ENCODE measurements around the gene KPNA4.
"Not testable (repeated sequence)": the region's sequence is repeated elsewhere in the genome, so short reads cannot be mapped to it uniquely, and the experiment has no call there.

KPNA4 gene

GRCh38 chr3:160486459-160486869 lies 78.9 kb downstream of the KPNA4 start:
- no peak for DNase-seq (ENCODE audit: low read depth in 2 of 2)

GRCh38 chr3:160482796-160483195 lies 82.6 kb downstream of the KPNA4 start:
- no peak for DNase-seq (ENCODE audit: low read depth in 2 of 2)

- DNase-seq (ENCODE audit: low read depth in 2 of 2) = no peak
These were observed 83.5 kb downstream of the KPNA4 start for GRCh38 chr3:160481856-160482255.

- DNase-seq (ENCODE audit: low read depth in 2 of 2) = no peak
These were observed 84.4 kb downstream of the KPNA4 start for GRCh38 chr3:160480931-160481330.

GRCh38 chr3:160479376-160479775 lies 86.0 kb downstream of the KPNA4 start:
- DNase-seq (ENCODE audit: low read depth in 2 of 2) = no peak

GRCh38 chr3:160478338-160478737 lies 87.0 kb downstream of the KPNA4 start:
- no peak for DNase-seq (ENCODE audit: low read depth in 2 of 2)

GRCh38 chr3:160477750-160478149 lies 87.6 kb downstream of the KPNA4 start:
- DNase-seq (ENCODE audit: low read depth in 2 of 2) = no peak

- no peak for DNase-seq (ENCODE audit: low read depth in 2 of 2)
These were observed 89.5 kb downstream of the KPNA4 start for GRCh38 chr3:160475884-160476283.

- DNase-seq (ENCODE audit: low read depth in 2 of 2) = no peak
These were observed 90.2 kb downstream of the KPNA4 start for GRCh38 chr3:160475153-160475552.

GRCh38 chr3:160474416-160474838 lies 90.9 kb downstream of the KPNA4 start:
- no peak for DNase-seq (ENCODE audit: low read depth in 2 of 2)

- DNase-seq (ENCODE audit: low read depth in 2 of 2) = no peak
These were observed 91.4 kb downstream of the KPNA4 start for GRCh38 chr3:160473978-160474377.

GRCh38 chr3:160473221-160473620 lies 92.2 kb downstream of the KPNA4 start:
- no peak for DNase-seq (ENCODE audit: low read depth in 2 of 2)

GRCh38 chr3:160472344-160472743 lies 93.0 kb downstream of the KPNA4 start:
- no peak for DNase-seq (ENCODE audit: low read depth in 2 of 2)

GRCh38 chr3:160471892-160472291 lies 93.5 kb downstream of the KPNA4 start:
- DNase-seq (ENCODE audit: low read depth in 2 of 2) = no peak

GRCh38 chr3:160470181-160470580 lies 95.2 kb downstream of the KPNA4 start:
- DNase-seq (ENCODE audit: low read depth in 2 of 2) = no peak

GRCh38 chr3:160464971-160465370 lies 100.4 kb downstream of the KPNA4 start:
- no peak for DNase-seq (ENCODE audit: low read depth in 2 of 2)

- no peak for DNase-seq (ENCODE audit: low read depth in 2 of 2)
These were observed 101.0 kb downstream of the KPNA4 start for GRCh38 chr3:160464321-160464720.

GRCh38 chr3:160460033-160460432 lies 105.3 kb downstream of the KPNA4 start:
- DNase-seq (ENCODE audit: low read depth in 2 of 2) = no peak

GRCh38 chr3:160459450-160459970 lies 105.9 kb downstream of the KPNA4 start:
- DNase-seq (ENCODE audit: low read depth in 2 of 2) = no peak

- no peak for DNase-seq (ENCODE audit: low read depth in 2 of 2)
These were observed 107.2 kb downstream of the KPNA4 start for GRCh38 chr3:160458151-160458550.

- no peak for DNase-seq (ENCODE audit: low read depth in 2 of 2)
These were observed 109.5 kb downstream of the KPNA4 start for GRCh38 chr3:160455846-160456245.

GRCh38 chr3:160454995-160455394 lies 110.4 kb downstream of the KPNA4 start:
- no peak for DNase-seq (ENCODE audit: low read depth in 2 of 2)

GRCh38 chr3:160452251-160452650 lies 113.1 kb downstream of the KPNA4 start:
- DNase-seq (ENCODE audit: low read depth in 2 of 2) = not testable (repeated sequence)

GRCh38 chr3:160451602-160452001 lies 113.8 kb downstream of the KPNA4 start:
- no peak for DNase-seq (ENCODE audit: low read depth in 2 of 2)

All from stimulated activated CD4-positive, alpha-beta T cell treated with anti-CD3 and anti-CD28 coated beads, Interleukin-1b, Interleukin-23, amount 100 ng/mL, for 1 hour (primary cell).